MM.1S (cell line): ENCODE measurements around the gene PPM1H.

Source experiments
- CTCF ChIP-seq: fragments of 300-600 bp; sonication (generic); IDR thresholded peaks from 2 replicates; pipeline ENCODE4 v1.5.1; 2016; ENCODE audit warnings: antibody characterized with exemption, low read length, mixed read lengths
- EZH2 ChIP-seq: fragments of 300-600 bp; sonication (generic); optimal IDR thresholded peaks from 2 replicates; pipeline ENCODE3; 2017; ENCODE audit warnings: low read depth, mild to moderate bottlenecking, antibody characterized with exemption, low read length, mixed read lengths
- EZH2phosphoT487 ChIP-seq: fragments of 300-600 bp; sonication (generic); IDR thresholded peaks from 2 replicates; pipeline ENCODE4 v1.6.1; 2018; ENCODE audit warnings: antibody characterized with exemption, low read length

GRCh38 chr12:62657363-62657632 lies 277.7 kb downstream of the PPM1H start:
- no peak for TF ChIP-seq CTCF
- no peak for TF ChIP-seq EZH2
- no peak for TF ChIP-seq EZH2phosphoT487
